Stimulated activated CD8-positive, alpha-beta memory T cell treated with anti-CD3 and anti-CD28 coated beads, Interleukin-2, amount 100 ng/mL, for 48 hours (primary cell): Measurements from ENCODE around the gene ACOT11.
A peak's percentile ranks its signal among the peaks of the same experiment; 100 is the strongest.

Experiments used
- DNase-seq, 2 donors: peaks; one replicate each; pipeline ENCODE4 v3.0.0-alpha.2; 2020; ENCODE audit warnings: low read depth in 2 of 2

Gene ACOT11

GRCh38 chr1:54537611-54538010 lies 10.4 kb upstream of the ACOT11 start:
- no peak for DNase-seq

- DNase-seq = no peak
Measured at GRCh38 chr1:54538538-54538937, 9.5 kb upstream of the ACOT11 start.

- no peak for DNase-seq
Measured at GRCh38 chr1:54540582-54541295, 7.3 kb upstream of the ACOT11 start.

GRCh38 chr1:54542120-54542961 lies 5.7 kb upstream of the ACOT11 start:
- peak; percentile 40 to 47 for DNase-seq

- no peak for DNase-seq
Measured at GRCh38 chr1:54542962-54543539, 5.0 kb upstream of the ACOT11 start.

GRCh38 chr1:54543729-54544496 lies 4.1 kb upstream of the ACOT11 start:
- no peak for DNase-seq

- no peak for DNase-seq
Measured at GRCh38 chr1:54545916-54546635, 2.0 kb upstream of the ACOT11 start.

- DNase-seq = no peak
Measured at GRCh38 chr1:54546651-54547401, 1.2 kb upstream of the ACOT11 start.

- no peak for DNase-seq
Measured at GRCh38 chr1:54548389-54549044, 489 bp downstream of the ACOT11 start.

- no peak for DNase-seq
Measured at GRCh38 chr1:54549181-54549924, 1.3 kb downstream of the ACOT11 start.

- DNase-seq = no peak
Measured at GRCh38 chr1:54551891-54552290, 3.9 kb downstream of the ACOT11 start.

- DNase-seq = no peak
Measured at GRCh38 chr1:54553602-54554313, 5.7 kb downstream of the ACOT11 start.

GRCh38 chr1:54556110-54556509 lies 8.1 kb downstream of the ACOT11 start:
- DNase-seq = no peak

- no peak for DNase-seq
Measured at GRCh38 chr1:54557671-54558355, 9.8 kb downstream of the ACOT11 start.

- no peak for DNase-seq
Measured at GRCh38 chr1:54558434-54559030, 10.5 kb downstream of the ACOT11 start.

GRCh38 chr1:54559111-54559548 lies 11.1 kb downstream of the ACOT11 start:
- no peak for DNase-seq

- DNase-seq = no peak
Measured at GRCh38 chr1:54559771-54560231, 11.8 kb downstream of the ACOT11 start.
